SJSA1 (cell line): ENCODE results near the gene ARHGAP25. TPM values are rescaled to one million over a fixed set of nuclear protein-coding genes. Genes with fewer than 3 reads are reported as not detected.

Source experiments
- DNase-seq, 2 experiments: peaks; one replicate each; pipeline ENCODE4 v3.0.0-alpha.2; 2015 to 2020; ENCODE audit warnings: low spot score in 2 of 2, low read depth in 1 of 2
- H3K27ac ChIP-seq: fragments of 250-450 bp; sonication (Bioruptor Pico); 2 replicates; pipeline ENCODE4 v1.5.1; 2020; ENCODE audit warnings: mild to moderate bottlenecking, moderate library complexity
- H3K27me3 ChIP-seq: fragments of 250-450 bp; sonication (Bioruptor Pico); replicated peaks from 2 replicates; pipeline ENCODE4 v1.5.1; 2020; ENCODE audit warnings: mild to moderate bottlenecking, moderate library complexity
- H3K36me3 ChIP-seq: fragments of 250-450 bp; sonication (Bioruptor Pico); 2 replicates; pipeline ENCODE4 v1.5.1; 2020; ENCODE audit warnings: mild to moderate bottlenecking
- H3K4me1 ChIP-seq: fragments of 250-450 bp; sonication (Bioruptor Pico); replicated peaks from 2 replicates; pipeline ENCODE4 v1.6.1; 2021; ENCODE audit warnings: mild to moderate bottlenecking
- H3K4me3 ChIP-seq: fragments of 250-450 bp; sonication (Bioruptor Pico); 2 replicates; pipeline ENCODE4 v1.5.1; 2020; ENCODE audit warnings: mild to moderate bottlenecking
- H3K9me3 ChIP-seq: fragments of 250-450 bp; sonication (Bioruptor Pico); replicated peaks from 2 replicates; pipeline ENCODE4 v1.5.1; 2020; ENCODE audit warnings: mild to moderate bottlenecking
- total RNA-seq: library from RNA; depleted of rRNA; stranded (reverse); fragments of >200 nt; shearing (Covaris generic); gene quantifications from 2 replicates; pipeline ENCODE4 v1.2.3, GENCODE V29; 2014; rRNA removed

Gene ARHGAP25
- total RNA-seq, 1 experiment from 2014 or later = not detected

GRCh38 chr2:68855550-68855949, 120.9 kb downstream of the ARHGAP25 start:
- H3K9me3 ChIP-seq = no peaks in the 10 kb centered on the region
- H3K4me1 ChIP-seq = peaks cover 22% of the 10 kb centered on the region
- H3K4me3 ChIP-seq = no peak overlapping the region
- H3K36me3 ChIP-seq = no peaks in the 10 kb centered on the region
- no peak for DNase-seq
- H3K27me3 ChIP-seq = no peaks in the 10 kb centered on the region
- H3K27ac ChIP-seq = no peak overlapping the region

GRCh38 chr2:68857202-68857845, 122.7 kb downstream of the ARHGAP25 start:
- no peaks in the 10 kb centered on the region for H3K36me3 ChIP-seq
- H3K4me3 ChIP-seq = no peak overlapping the region
- DNase-seq = no peak
- H3K9me3 ChIP-seq = no peaks in the 10 kb centered on the region
- H3K4me1 ChIP-seq = peaks cover 19% of the 10 kb centered on the region
- no peaks in the 10 kb centered on the region for H3K27me3 ChIP-seq
- H3K27ac ChIP-seq = 0 out of 2 replicates have a peak overlapping the region, but pooled peaks have one; percentile 5

- Histone ChIP-seq H3K4me1 (peaks cover 19% of the 10 kb centered on the region), H3K27ac (0 out of 2 replicates have a peak overlapping the region, but pooled peaks have one; percentile 5), H3K36me3 (no peaks in the 10 kb centered on the region), H3K27me3 (no peaks in the 10 kb centered on the region), H3K4me3 (no peak overlapping the region), H3K9me3 (no peaks in the 10 kb centered on the region)
- DNase-seq = peak in 1 of 2 experiments; percentile 39
Measured at GRCh38 chr2:68857855-68858456, 123.3 kb downstream of the ARHGAP25 start.

- Histone ChIP-seq H3K4me3 (no peak overlapping the region), H3K9me3 (no peaks in the 10 kb centered on the region), H3K27me3 (no peaks in the 10 kb centered on the region), H3K36me3 (no peaks in the 10 kb centered on the region), H3K27ac (no peak overlapping the region), H3K4me1 (peaks cover 19% of the 10 kb centered on the region)
- no peak for DNase-seq
Measured at GRCh38 chr2:68860111-68860510, 125.5 kb downstream of the ARHGAP25 start.

- no peak for DNase-seq
- Histone ChIP-seq H3K9me3 (no peaks in the 10 kb centered on the region), H3K27me3 (no peaks in the 10 kb centered on the region)
Measured at GRCh38 chr2:68861330-68861729, 126.7 kb downstream of the ARHGAP25 start.

GRCh38 chr2:68862889-68863288, 128.3 kb downstream of the ARHGAP25 start:
- H3K9me3 ChIP-seq = no peaks in the 10 kb centered on the region
- no peaks in the 10 kb centered on the region for H3K36me3 ChIP-seq
- no peak overlapping the region for H3K4me3 ChIP-seq
- no peaks in the 10 kb centered on the region for H3K27me3 ChIP-seq
- peaks cover 11% of the 10 kb centered on the region for H3K4me1 ChIP-seq
- no peak overlapping the region for H3K27ac ChIP-seq
- DNase-seq = no peak

More at GRCh38 chr2:68861330-68861729, 126.7 kb downstream of the ARHGAP25 start:
- Histone ChIP-seq H3K4me1 (peaks cover 19% of the 10 kb centered on the region), H3K36me3 (no peaks in the 10 kb centered on the region), H3K27ac (no peak overlapping the region), H3K4me3 (no peak overlapping the region)

GRCh38 chr2:68863996-68864395, 129.4 kb downstream of the ARHGAP25 start:
- Histone ChIP-seq H3K27ac (no peak overlapping the region), H3K4me3 (no peak overlapping the region), H3K36me3 (no peaks in the 10 kb centered on the region), H3K9me3 (no peaks in the 10 kb centered on the region), H3K4me1 (peaks cover under 1% of the 10 kb centered on the region; the same call in 1 of the 2 replicates), H3K27me3 (no peaks in the 10 kb centered on the region)
- DNase-seq = no peak

GRCh38 chr2:68865108-68865507, 130.5 kb downstream of the ARHGAP25 start:
- H3K36me3 ChIP-seq = no peaks in the 10 kb centered on the region
- H3K27ac ChIP-seq = no peak overlapping the region
- no peak for DNase-seq
- H3K9me3 ChIP-seq = no peaks in the 10 kb centered on the region
- H3K27me3 ChIP-seq = no peaks in the 10 kb centered on the region
- no peak overlapping the region for H3K4me3 ChIP-seq
- no peaks in the 10 kb centered on the region for H3K4me1 ChIP-seq

GRCh38 chr2:68870215-68870614, 135.6 kb downstream of the ARHGAP25 start:
- DNase-seq = no peak

GRCh38 chr2:68871159-68871764, 136.7 kb downstream of the ARHGAP25 start, which contains the start of gene BMP10:
Gene BMP10 (minus strand): TSS chr2:68871397. CDS start chr2:68871358, 39 bp downstream.
- no peak for DNase-seq
- no peaks in the 10 kb centered on the region for H3K27me3 ChIP-seq

More at GRCh38 chr2:68870215-68870614, 135.6 kb downstream of the ARHGAP25 start:
- no peaks in the 10 kb centered on the region for H3K36me3 ChIP-seq
- H3K27me3 ChIP-seq = no peaks in the 10 kb centered on the region
- H3K4me3 ChIP-seq = no peak overlapping the region
- no peak overlapping the region for H3K27ac ChIP-seq
- no peaks in the 10 kb centered on the region for H3K9me3 ChIP-seq
- no peaks in the 10 kb centered on the region for H3K4me1 ChIP-seq

More at GRCh38 chr2:68871159-68871764, 136.7 kb downstream of the ARHGAP25 start, which contains the start of gene BMP10:
- no peak within 1 kb of the TSS for H3K4me3 ChIP-seq
- H3K4me1 ChIP-seq = no peaks in the 10 kb centered on the region
- no peaks in the 10 kb centered on the region for H3K36me3 ChIP-seq
- H3K9me3 ChIP-seq = no peaks in the 10 kb centered on the region
- H3K27ac ChIP-seq = no peak within 1 kb of the TSS

Other genes starting within 250 kb of the ARHGAP25 start
- 0.03 TPM in 1 of 2 replicates, not detected in the other for gene PROKR1, start 91.2 kb upstream of the ARHGAP25 start, total RNA-seq
- not detected in 2 replicates for gene BMP10, start 136.6 kb downstream of the ARHGAP25 start, total RNA-seq
- gene GKN2, start 218.1 kb downstream of the ARHGAP25 start, total RNA-seq = not detected in 2 replicates
- gene GKN1, start 239.8 kb downstream of the ARHGAP25 start, total RNA-seq = not detected in 2 replicates